Esophagus (tissue), 2 donors: ENCODE data around the gene MPRIP. TPM values are rescaled to one million over a fixed set of nuclear protein-coding genes. Genes with fewer than 3 reads are reported as not detected.

Source experiments
- H3K27ac ChIP-seq, 2 donors: one replicate each; pipeline ENCODE4 v1.5.1; 2013; ENCODE audit warnings: low read depth in 2 of 2, mild to moderate bottlenecking in 2 of 2, inconsistent platforms in 1 of 2, low read length in 1 of 2, moderate library complexity in 1 of 2
- H3K27me3 ChIP-seq, 2 donors: one replicate each; pipeline ENCODE4 v1.6.1; 2013; ENCODE audit warnings: low read length in 2 of 2, control low read depth in 1 of 2, mild to moderate bottlenecking in 1 of 2; ENCODE audit not compliant: insufficient read depth in 2 of 2, control insufficient read depth in 1 of 2
- H3K36me3 ChIP-seq, 2 donors: one replicate each; pipeline ENCODE4 v1.6.1; 2013; ENCODE audit warnings: low read length in 1 of 2; ENCODE audit not compliant: control insufficient read depth in 2 of 2, insufficient read depth in 2 of 2
- H3K4me1 ChIP-seq, 2 donors: one replicate each; pipeline ENCODE4 v1.6.1; 2013; ENCODE audit warnings: low read length in 1 of 2; ENCODE audit not compliant: control insufficient read depth in 2 of 2, insufficient read depth in 2 of 2
- H3K4me3 ChIP-seq, 2 donors: one replicate each; pipeline ENCODE4 v1.5.1; 2013; ENCODE audit warnings: low read length in 2 of 2, mild to moderate bottlenecking in 2 of 2, low read depth in 1 of 2, moderate library complexity in 1 of 2
- H3K9me3 ChIP-seq, 2 donors: one replicate each; pipeline ENCODE4 v1.6.1; 2013; ENCODE audit warnings: mild to moderate bottlenecking in 2 of 2, low read depth in 1 of 2, low read length in 1 of 2, moderate library complexity in 1 of 2; ENCODE audit not compliant: control insufficient read depth in 2 of 2, insufficient read depth in 1 of 2
- WGBS, 2 donors: extraction: QIAGEN DNeasy Blood & Tissue Kit; methylation state at CpG; one replicate each; pipeline ENCODE4 v1.1.7; 2013; 5-methylcytosine and 5-hydroxymethylcytosine counted together
- polyA plus RNA-seq, 2 donors: library from polyadenylated mRNA; stranded (reverse); fragments of 200-250 nt; gene quantifications; one replicate each; pipeline ENCODE4 v1.2.3, GENCODE V29; 2013
- donor health status: healthy with polysubstance abuse.
- donor health status: Bipolar disorder and iron deficiency.

The MPRIP gene
- polyA plus RNA-seq, 2 donors: 122 to 226 TPM

DNA sequence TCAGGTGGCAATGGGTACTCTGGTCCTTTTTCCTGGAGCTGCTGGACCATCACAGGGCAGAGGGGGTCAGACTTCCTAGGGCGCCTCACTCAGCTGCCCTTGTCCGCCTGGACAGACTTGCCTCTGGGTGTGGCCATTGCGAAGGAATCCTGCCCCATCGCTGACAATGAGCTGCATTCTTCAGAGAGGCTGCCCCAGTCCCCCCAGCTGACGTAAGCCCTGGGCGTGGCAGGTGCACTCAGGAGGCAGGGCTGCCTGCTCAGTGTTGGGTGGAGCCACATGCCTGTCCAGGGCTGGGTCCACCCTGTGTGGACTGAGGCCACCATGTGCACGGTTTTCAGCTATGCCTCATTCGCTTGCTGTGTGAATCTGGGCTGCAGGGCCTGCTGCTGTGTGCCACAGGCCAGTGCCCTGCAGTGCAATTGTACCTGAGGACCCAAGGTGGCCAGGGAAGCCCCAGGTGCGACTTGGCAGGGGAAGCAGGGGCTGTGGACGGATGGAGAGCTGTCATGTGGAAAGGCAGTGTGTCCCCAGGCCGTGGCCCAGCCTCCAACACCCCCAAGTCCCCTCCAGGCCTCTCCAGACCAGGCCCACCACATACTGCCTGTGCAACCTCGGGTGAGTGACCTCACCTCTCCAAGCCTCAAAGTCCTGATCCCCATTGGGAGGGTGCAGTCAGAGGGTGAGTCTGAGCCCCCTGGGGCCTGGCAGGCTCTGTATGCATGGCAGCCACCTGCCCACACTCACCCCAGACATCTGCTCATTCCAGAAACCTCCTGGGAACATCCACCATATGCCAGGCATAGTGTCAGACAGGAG, 14.0 kb upstream of the MPRIP start:
- Histone ChIP-seq H3K27ac (peak overlapping the region; percentile 69 to 93), H3K27me3 (no peaks in the 10 kb centered on the region), H3K4me3 (no peak overlapping the region), H3K4me1 (peaks cover 0 to 16% of the 10 kb centered on the region in 2 donors), H3K9me3 (no peaks in the 10 kb centered on the region), H3K36me3 (no peaks in the 10 kb centered on the region)
- 48 to 54% methylated on average over 12 of the region's 12 CpGs for WGBS, 2 donors

DNA sequence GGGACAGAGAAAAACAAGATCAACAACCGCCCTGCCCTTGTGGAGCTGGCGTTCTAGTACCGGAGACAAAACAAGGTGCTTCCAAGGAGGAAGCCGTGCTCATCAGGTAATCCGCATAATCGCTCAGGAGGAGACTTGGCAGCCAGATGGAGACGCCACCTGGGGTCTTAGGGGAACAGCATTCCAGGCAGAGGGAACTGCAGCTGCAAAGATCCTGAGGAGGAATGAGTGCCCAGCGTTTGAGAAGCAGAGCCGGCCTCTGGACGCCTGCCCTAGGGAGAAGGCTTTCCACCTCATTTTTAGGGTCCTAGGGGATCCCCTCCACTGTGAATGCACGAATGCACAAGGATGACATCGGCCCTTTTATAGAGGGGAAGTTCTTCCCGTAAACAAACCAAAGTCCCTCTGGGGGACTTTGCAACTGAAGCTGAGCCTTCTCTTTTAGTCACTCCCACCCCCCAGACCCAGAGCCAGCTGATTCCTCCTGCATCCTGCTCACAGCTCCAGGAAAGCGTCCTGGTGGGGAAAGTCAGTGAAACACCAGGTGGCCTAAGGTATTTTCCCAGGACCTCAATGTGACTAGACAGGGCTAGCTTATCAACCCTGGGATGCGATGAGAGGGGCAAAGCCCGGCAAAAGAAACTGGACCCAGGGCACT, 13.2 kb upstream of the MPRIP start:
- Histone ChIP-seq H3K27me3 (no peaks in the 10 kb centered on the region), H3K4me1 (peaks cover 0 to 16% of the 10 kb centered on the region in 2 donors), H3K4me3 (no peak overlapping the region), H3K36me3 (no peaks in the 10 kb centered on the region), H3K27ac (peak overlapping the region; percentile 69 to 86), H3K9me3 (no peaks in the 10 kb centered on the region)
- WGBS, 2 donors: 67 to 71% methylated on average over 16 of the region's 16 CpGs

DNA sequence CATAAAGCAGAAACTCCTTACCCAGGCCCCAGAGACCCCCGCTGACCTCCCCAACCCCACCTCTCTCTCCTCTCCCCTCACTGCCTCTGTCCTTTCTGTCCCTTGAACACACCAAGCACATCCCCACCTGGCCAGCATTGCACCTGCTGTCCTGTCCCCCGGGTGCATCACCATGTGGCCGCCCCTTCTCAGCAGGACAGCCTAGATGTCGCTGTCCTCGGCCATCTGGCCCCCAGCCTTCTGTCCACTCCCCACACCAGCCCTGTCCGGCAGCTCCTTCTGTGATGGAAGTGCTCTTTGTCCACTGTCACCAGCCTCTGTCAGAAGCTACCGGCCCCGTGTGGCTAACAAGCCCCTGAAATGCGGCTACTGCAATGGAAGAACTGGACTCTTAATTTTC, 12.3 kb upstream of the MPRIP start:
- Histone ChIP-seq H3K27ac (no peak overlapping the region), H3K36me3 (no peaks in the 10 kb centered on the region), H3K27me3 (no peaks in the 10 kb centered on the region), H3K4me1 (peaks cover 0 to 16% of the 10 kb centered on the region in 2 donors), H3K9me3 (no peaks in the 10 kb centered on the region), H3K4me3 (no peak overlapping the region)
- WGBS, 2 donors: 82 to 86% methylated on average over 9 of the region's 9 CpGs

DNA sequence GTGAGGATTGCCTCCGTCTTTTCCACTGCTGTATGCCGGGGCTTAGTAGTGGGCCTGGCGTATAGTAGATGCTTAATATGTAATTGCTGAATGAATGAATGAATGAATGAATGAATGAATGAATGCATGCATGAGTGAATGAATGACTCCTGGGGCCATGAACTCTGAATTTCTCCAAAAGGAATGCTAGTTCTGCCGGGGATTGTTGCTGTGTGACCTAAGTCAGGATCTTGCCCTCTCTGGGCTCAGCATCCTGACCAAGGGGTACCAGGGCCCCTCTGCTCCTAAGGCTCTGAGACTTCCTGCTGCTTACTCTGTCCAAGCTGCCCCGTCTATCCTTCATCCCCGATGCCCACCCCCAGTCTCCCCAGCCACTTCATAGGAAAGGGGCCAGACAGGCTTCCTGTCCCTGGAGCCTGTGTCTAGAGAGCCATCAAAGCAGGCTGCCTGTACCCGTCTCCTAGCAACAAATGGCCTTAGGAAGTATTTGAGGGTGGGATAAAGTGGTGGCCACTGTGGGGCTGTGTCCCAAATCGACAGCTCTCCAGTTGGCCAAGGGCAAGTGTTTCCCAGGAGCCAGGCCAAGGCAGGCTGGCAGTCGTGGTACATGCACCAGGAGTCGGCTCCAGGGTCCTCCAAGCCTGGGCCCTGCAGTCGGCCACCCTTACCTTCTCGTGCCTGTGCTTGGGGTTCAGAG, 11.6 kb upstream of the MPRIP start:
- Histone ChIP-seq H3K27ac (no peak overlapping the region), H3K4me1 (peaks cover 0 to 14% of the 10 kb centered on the region in 2 donors), H3K27me3 (no peaks in the 10 kb centered on the region), H3K9me3 (no peaks in the 10 kb centered on the region), H3K36me3 (no peaks in the 10 kb centered on the region), H3K4me3 (no peak overlapping the region)
- 68 to 75% methylated on average over 12 of the region's 12 CpGs for WGBS, 2 donors

DNA sequence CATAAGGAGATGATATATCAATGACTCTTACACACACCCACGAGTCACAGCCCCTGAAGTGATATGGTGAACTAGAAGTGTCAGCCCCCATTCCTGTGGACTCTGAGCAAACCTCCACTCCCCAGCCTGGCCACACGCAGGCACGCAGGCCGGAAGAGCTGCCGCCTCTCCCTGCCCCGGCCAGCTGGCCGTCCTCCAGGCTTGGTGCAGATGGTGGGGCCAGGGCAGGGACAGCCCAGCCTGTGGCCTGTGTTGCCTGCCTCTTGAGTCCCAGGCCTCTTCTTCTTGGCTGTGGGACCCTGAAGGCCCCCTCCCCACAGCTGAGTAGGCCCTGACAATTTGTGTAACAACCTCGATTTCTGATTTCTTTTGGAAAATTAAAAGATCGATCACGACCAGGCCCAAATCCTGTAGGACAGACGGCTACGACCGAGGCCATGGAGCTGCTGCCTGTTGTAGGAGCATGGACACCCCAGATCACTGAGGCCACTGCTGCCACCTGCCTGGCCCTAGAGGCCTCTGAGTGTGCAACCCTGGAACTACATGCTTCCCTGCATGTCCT, 10.0 kb upstream of the MPRIP start:
- Histone ChIP-seq H3K27ac (no peak overlapping the region), H3K4me1 (peaks cover 0 to 15% of the 10 kb centered on the region in 2 donors), H3K27me3 (no peaks in the 10 kb centered on the region), H3K9me3 (no peaks in the 10 kb centered on the region), H3K36me3 (no peaks in the 10 kb centered on the region), H3K4me3 (no peak overlapping the region)
- WGBS, 2 donors: 59 to 64% methylated on average over 13 of the region's 13 CpGs

DNA sequence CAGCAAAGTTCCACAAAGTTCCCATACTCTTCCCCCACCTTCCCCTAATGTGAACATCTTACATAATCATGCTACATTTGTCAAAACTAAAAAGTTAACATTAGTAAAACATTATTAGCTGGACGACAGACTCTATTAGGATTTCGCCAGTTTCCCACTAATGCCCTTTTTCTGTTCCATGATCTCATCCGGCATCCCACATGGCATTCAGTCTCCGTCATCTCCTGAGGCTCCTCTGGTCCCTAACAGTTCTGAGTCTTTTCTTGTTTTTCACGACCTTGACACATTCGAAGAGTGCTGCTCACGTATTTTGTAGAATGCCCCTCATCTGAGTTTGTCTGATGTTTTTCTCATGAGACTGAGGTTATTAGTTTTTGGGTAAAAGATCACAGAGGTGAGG, 8.8 kb upstream of the MPRIP start:
- WGBS, 2 donors: 82 to 87% methylated on average over 7 of the region's 7 CpGs

DNA sequence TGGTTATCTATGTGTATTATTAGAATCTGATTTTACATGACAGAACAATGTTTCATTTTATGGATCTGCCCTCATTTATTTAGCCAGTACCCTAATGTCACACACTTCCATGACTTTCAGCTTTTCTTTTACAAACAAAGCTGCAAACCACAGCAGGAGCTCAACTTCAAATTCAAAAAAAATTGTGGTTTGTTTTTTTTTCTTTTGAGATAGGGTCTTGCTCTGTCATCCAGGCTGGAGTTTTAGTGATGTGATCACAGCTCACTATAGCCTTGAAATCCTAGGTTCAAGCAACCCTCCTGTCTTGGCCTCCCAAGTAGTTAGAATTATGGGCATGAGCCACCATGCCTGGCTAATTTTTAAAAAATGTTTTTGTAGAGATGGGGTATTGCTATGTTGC, 8.2 kb upstream of the MPRIP start:
- Histone ChIP-seq H3K27ac (no peak overlapping the region), H3K36me3 (no peaks in the 10 kb centered on the region), H3K4me3 (no peak overlapping the region), H3K9me3 (no peaks in the 10 kb centered on the region), H3K27me3 (no peaks in the 10 kb centered on the region), H3K4me1 (peaks cover 0 to 3% of the 10 kb centered on the region in 2 donors)

More for the DNA sequence above, 8.8 kb upstream of the MPRIP start:
- no peaks in the 10 kb centered on the region for H3K27me3 ChIP-seq
- H3K4me1 ChIP-seq: peaks cover 0 to 5% of the 10 kb centered on the region in 2 donors
- no peaks in the 10 kb centered on the region for H3K9me3 ChIP-seq
- no peak overlapping the region for H3K27ac ChIP-seq
- no peaks in the 10 kb centered on the region for H3K36me3 ChIP-seq
- H3K4me3 ChIP-seq: no peak overlapping the region

DNA sequence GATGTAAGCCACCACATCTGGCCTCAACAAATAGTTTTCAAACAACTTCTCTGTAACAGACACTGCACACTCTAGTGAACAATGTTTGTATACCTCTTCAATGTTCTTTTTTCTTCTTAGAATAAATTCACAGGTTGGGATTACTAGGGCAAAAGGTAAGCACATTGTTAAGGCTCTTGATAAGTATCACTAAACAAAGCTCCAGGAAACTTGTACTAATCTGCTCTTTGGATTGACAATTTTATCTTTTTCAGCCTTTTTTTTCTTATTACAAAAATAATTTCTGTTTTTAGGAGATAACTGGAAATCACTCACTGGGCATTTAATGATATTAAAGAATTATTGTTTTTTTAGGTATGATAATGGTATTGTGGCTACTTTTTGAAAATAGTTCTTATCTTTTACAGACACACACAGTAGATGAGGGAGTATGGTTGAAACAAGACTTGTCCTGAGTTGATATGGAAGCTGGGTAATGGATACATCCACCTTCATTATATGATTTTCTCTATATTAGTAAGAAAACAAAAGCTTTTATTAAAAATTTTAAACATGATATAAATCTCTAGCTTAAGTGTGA, 7.7 kb upstream of the MPRIP start:
- H3K27ac ChIP-seq: no peak overlapping the region
- H3K9me3 ChIP-seq: no peaks in the 10 kb centered on the region
- H3K27me3 ChIP-seq: no peaks in the 10 kb centered on the region
- no peak overlapping the region for H3K4me3 ChIP-seq
- H3K36me3 ChIP-seq: no peaks in the 10 kb centered on the region
- H3K4me1 ChIP-seq: peaks cover 0 to 3% of the 10 kb centered on the region in 2 donors

DNA sequence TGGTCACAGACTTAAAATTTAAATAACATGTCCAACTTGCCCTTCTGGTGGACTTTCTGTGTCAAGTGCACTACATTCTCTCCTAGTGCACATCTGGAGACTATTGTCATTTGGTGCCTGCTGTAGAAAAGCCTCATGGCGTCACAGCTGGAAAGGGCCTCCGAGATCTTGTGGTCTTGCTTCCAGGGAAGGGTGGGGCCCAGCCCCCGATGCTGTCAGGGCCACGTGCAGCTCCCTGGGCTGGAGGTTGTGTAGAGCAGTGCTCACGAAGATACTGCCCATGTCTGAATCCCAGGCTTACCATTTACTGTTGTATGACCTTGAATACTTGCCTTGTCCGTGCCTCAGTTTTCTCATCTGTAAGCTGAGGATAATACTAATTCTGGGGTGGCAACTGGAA, 6.8 kb upstream of the MPRIP start:
- Histone ChIP-seq H3K9me3 (no peaks in the 10 kb centered on the region), H3K4me1 (peaks cover 0 to 3% of the 10 kb centered on the region in 2 donors), H3K27ac (no peak overlapping the region), H3K36me3 (no peaks in the 10 kb centered on the region), H3K27me3 (no peaks in the 10 kb centered on the region), H3K4me3 (no peak overlapping the region)
- 73 to 74% methylated on average over 6 of the region's 6 CpGs for WGBS, 2 donors
